Sigmoid colon (tissue), 3 donors: ENCODE results near the gene SUSD1.

ENCODE experiments used
- POLR2A ChIP-seq, 2 donors: fragments of 450-650 bp; IDR thresholded peaks; one replicate each; pipeline ENCODE4 v1.6.1; 2016; ENCODE audit warnings: antibody characterized with exemption in 2 of 2, mild to moderate bottlenecking in 2 of 2, moderate library complexity in 2 of 2
- TF ChIP-seq, protein P1 (sequence below), 4 experiments: fragments of 450-650 bp in 3 of 4; fragments of 200-600 bp in 1 of 4; IDR thresholded peaks; one replicate each; pipeline ENCODE4 v1.5.1; 2016 to 2019; ENCODE audit warnings: antibody characterized with exemption in 4 of 4, mild to moderate bottlenecking in 3 of 4, moderate library complexity in 2 of 4

DNA sequence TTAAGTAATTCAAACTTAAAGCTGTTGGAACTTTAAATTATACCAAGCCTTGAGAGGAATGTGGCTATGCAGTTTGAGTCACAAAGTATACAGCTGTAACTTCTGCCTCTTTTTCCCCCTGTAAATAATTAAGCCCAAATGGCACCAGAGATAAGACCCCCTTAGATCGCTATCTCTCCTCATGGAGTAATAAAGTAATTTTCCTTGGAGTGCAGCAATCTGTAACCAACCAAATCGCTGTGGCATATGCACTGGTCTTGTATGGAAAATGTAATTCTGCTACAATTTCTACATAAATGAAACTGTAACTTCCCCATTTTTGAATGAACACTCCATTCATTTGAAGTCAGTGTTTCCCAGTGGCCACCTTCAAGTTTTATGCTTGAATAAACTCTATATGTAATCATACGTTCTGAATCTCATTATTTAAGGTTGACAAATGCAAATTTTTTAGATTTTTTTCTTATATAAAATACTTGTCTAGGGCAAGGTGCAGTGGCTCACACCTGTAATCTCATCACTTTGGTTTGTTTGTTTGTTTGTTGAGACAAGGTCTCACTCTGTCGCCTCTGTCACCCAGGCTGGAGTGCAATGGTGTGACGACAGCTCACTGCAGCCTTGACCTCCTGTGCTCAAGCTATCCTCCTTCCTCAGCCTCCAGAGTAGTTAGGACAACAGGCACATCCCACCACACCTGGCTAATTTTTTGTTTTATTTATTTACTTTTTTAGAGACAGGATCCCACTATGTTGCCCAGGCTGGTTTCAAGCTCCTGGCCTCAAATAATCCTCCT, 12.3 kb downstream of the SUSD1 start:
- TF ChIP-seq, protein P1, sequence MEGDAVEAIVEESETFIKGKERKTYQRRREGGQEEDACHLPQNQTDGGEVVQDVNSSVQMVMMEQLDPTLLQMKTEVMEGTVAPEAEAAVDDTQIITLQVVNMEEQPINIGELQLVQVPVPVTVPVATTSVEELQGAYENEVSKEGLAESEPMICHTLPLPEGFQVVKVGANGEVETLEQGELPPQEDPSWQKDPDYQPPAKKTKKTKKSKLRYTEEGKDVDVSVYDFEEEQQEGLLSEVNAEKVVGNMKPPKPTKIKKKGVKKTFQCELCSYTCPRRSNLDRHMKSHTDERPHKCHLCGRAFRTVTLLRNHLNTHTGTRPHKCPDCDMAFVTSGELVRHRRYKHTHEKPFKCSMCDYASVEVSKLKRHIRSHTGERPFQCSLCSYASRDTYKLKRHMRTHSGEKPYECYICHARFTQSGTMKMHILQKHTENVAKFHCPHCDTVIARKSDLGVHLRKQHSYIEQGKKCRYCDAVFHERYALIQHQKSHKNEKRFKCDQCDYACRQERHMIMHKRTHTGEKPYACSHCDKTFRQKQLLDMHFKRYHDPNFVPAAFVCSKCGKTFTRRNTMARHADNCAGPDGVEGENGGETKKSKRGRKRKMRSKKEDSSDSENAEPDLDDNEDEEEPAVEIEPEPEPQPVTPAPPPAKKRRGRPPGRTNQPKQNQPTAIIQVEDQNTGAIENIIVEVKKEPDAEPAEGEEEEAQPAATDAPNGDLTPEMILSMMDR (IDR thresholded peaks at IDR 0.05): no peak
- no peak for TF ChIP-seq POLR2A (IDR thresholded peaks at IDR 0.05)
